ENCODE results near the gene KLHL29. TPM values are rescaled to one million over a fixed set of nuclear protein-coding genes. Genes with fewer than 3 reads are reported as not detected.
A peak's percentile ranks its signal among the peaks of the same experiment; 100 is the strongest.

The KLHL29 gene
- total RNA-seq, 1 donor from 2014 or later: 5.5 TPM

GRCh38 chr2:23456881-23457760 lies 72.1 kb downstream of the KLHL29 start:
- Histone ChIP-seq H3K36me3 (ENCODE audit: insufficient read depth, low read length) (no peaks in the 10 kb centered on the region), H2AFZ (ENCODE audit: low read depth, low read length) (no peak overlapping the region), H3K79me2 (ENCODE audit: insufficient read depth, low read length) (no peaks in the 10 kb centered on the region), H3K27me3 (ENCODE audit: insufficient read depth, low read length) (peaks cover 7% of the 10 kb centered on the region), H3K4me2 (ENCODE audit: low read length) (no peak overlapping the region), H3K9me3 (ENCODE audit: insufficient read depth, low read depth, low read length) (no peaks in the 10 kb centered on the region), H3K9ac (ENCODE audit: low read length) (no peak overlapping the region), H3K4me3 (ENCODE audit: insufficient read depth, low read depth, low read length) (no peak overlapping the region), H3K4me1 (ENCODE audit: insufficient read depth, low read length) (peaks cover 11% of the 10 kb centered on the region), H3K27ac (ENCODE audit: low read depth, low read length) (no peak overlapping the region), H4K20me1 (ENCODE audit: insufficient read depth, low read length) (no peaks in the 10 kb centered on the region)
- H3K9me3 Mint-ChIP-seq (ENCODE audit: unreplicated experiment): peaks cover 2% of the 10 kb centered on the region
- FAIRE-seq (no peak), DNase-seq (ENCODE audit: low read depth) (peak; percentile 22)
- H3K4me3 Mint-ChIP-seq (ENCODE audit: unreplicated experiment): no peak overlapping the region
- peaks cover 25% of the 10 kb centered on the region for H3K4me1 Mint-ChIP-seq (ENCODE audit: low read depth, unreplicated experiment)
- H3K27me3 Mint-ChIP-seq (ENCODE audit: low read depth, unreplicated experiment): peaks cover 26% of the 10 kb centered on the region
- H3K27ac Mint-ChIP-seq (ENCODE audit: unreplicated experiment): no peak overlapping the region
- H3K36me3 Mint-ChIP-seq (ENCODE audit: low read depth, unreplicated experiment): peaks cover 2% of the 10 kb centered on the region
- TF ChIP-seq EZH2 (IDR thresholded peaks at IDR 0.05; ENCODE audit: insufficient read depth, low read length): no peak
- TF ChIP-seq, protein P1, sequence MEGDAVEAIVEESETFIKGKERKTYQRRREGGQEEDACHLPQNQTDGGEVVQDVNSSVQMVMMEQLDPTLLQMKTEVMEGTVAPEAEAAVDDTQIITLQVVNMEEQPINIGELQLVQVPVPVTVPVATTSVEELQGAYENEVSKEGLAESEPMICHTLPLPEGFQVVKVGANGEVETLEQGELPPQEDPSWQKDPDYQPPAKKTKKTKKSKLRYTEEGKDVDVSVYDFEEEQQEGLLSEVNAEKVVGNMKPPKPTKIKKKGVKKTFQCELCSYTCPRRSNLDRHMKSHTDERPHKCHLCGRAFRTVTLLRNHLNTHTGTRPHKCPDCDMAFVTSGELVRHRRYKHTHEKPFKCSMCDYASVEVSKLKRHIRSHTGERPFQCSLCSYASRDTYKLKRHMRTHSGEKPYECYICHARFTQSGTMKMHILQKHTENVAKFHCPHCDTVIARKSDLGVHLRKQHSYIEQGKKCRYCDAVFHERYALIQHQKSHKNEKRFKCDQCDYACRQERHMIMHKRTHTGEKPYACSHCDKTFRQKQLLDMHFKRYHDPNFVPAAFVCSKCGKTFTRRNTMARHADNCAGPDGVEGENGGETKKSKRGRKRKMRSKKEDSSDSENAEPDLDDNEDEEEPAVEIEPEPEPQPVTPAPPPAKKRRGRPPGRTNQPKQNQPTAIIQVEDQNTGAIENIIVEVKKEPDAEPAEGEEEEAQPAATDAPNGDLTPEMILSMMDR (IDR thresholded peaks at IDR 0.05; ENCODE audit: insufficient read depth, low read depth, low read length): no peak

DNA sequence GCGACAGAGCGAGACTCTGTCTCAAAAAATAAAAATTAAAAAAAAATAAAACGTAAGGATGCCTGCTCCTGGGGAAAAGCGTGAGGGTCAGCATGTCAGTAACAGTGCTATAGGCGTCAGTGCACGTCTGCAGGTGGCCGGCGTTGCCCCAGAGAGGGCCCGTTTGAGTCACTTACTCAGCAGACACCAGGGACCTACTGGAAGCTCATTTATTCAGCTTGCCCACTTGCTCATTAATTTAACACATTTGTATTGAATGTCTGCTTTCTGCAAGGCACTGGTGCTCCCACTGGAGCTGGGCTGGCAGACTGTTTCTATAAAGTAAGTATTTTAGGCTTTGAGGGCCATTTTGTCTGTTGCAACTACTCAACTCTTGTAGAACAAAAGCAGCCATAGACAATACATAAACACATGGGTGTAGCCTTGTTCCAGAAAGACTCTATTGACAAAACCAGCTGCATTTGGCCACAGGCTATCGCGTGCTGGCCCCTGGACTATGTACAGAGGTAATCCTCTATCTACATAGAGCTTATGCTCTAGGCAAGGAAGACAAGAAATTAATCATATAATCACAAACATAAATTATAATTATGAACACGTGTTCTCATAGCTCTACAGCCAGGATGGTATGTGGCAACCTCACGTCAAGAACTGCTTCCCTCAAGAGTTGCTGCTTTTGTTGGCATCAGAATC lies 73.2 kb downstream of the KLHL29 start:
- H3K79me2 ChIP-seq (ENCODE audit: insufficient read depth, low read length): no peaks in the 10 kb centered on the region
- H3K36me3 ChIP-seq (ENCODE audit: insufficient read depth, low read length): no peaks in the 10 kb centered on the region
- peaks cover 18% of the 10 kb centered on the region for H3K4me1 Mint-ChIP-seq (ENCODE audit: low read depth, unreplicated experiment)
- H3K27ac ChIP-seq (ENCODE audit: low read depth, low read length): no peak overlapping the region
- TF ChIP-seq, protein P1 (IDR thresholded peaks at IDR 0.05; ENCODE audit: insufficient read depth, low read depth, low read length): no peak
- no peak for TF ChIP-seq EZH2 (IDR thresholded peaks at IDR 0.05; ENCODE audit: insufficient read depth, low read length)
- no peak overlapping the region for H3K27ac Mint-ChIP-seq (ENCODE audit: unreplicated experiment)
- no peak overlapping the region for H2AFZ ChIP-seq (ENCODE audit: low read depth, low read length)
- H3K9me3 ChIP-seq (ENCODE audit: insufficient read depth, low read depth, low read length): no peaks in the 10 kb centered on the region
- peaks cover 11% of the 10 kb centered on the region for H3K27me3 ChIP-seq (ENCODE audit: insufficient read depth, low read length)
- H3K9me3 Mint-ChIP-seq (ENCODE audit: unreplicated experiment): peaks cover 2% of the 10 kb centered on the region
- no peaks in the 10 kb centered on the region for H4K20me1 ChIP-seq (ENCODE audit: insufficient read depth, low read length)
- no peak overlapping the region for H3K9ac ChIP-seq (ENCODE audit: low read length)
- H3K27me3 Mint-ChIP-seq (ENCODE audit: low read depth, unreplicated experiment): peaks cover 26% of the 10 kb centered on the region
- H3K4me1 ChIP-seq (ENCODE audit: insufficient read depth, low read length): peaks cover 5% of the 10 kb centered on the region
- H3K4me3 ChIP-seq (ENCODE audit: insufficient read depth, low read depth, low read length): no peak overlapping the region
- H3K4me3 Mint-ChIP-seq (ENCODE audit: unreplicated experiment): no peak overlapping the region
- H3K4me2 ChIP-seq (ENCODE audit: low read length): no peak overlapping the region
- FAIRE-seq (no peak), DNase-seq (ENCODE audit: low read depth) (no peak)
- H3K36me3 Mint-ChIP-seq (ENCODE audit: low read depth, unreplicated experiment): peaks cover 2% of the 10 kb centered on the region
